HK-2 (cell line): ENCODE results near the gene NUMB.
A peak's percentile ranks its signal among the peaks of the same experiment; 100 is the strongest.
"Not testable (repeated sequence)": the region's sequence is repeated elsewhere in the genome, so short reads cannot be mapped to it uniquely, and the experiment has no call there.

Source experiments
- DNase-seq: peaks from one replicate; pipeline ENCODE4 v3.0.0-alpha.2; 2018; ENCODE audit not compliant: unreplicated experiment

NUMB gene

GRCh38 chr14:73465823-73466532 lies 7.6 kb upstream of the NUMB start:
- DNase-seq: no peak

DNA sequence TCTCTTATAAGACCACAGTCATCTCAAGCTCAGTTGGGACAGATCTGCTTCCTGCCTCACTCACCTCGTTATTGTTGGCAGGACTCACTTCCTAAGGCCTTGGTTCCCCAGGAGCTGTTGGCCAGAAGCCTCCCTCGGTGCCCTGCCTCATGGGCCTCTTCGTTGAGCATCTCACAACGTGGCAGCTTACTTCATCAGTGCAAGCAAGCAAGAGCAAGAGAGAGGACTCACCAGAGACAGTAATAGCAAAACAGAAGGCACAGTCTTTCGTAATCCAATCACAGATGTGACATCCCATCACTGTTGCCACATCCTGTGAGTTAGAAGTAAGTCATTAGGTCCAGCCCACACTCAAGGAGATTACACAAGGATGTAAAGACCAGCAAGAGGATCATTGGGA lies 5.1 kb upstream of the NUMB start:
- DNase-seq: peak; percentile 19

DNA sequence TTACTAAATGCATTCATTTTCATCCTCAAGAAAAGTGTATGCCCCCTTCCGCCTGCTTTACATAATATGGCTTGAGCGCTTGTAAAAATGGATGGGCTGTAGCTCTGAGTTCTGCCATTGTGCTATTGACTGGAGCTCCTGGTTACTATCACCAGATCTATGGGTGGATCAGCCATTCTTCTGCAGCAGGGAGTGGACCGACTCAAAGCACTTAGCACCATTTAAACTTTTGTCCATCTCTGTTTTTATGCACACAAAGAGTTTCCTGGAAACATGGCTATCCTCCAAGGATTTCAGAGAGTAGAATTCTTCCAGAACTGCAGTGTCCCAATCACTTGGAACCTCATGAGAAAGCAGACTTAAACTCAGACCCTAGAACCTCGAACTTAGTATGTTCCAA lies 4.5 kb upstream of the NUMB start:
- DNase-seq: no peak

- DNase-seq: no peak
Observed at GRCh38 chr14:73462048-73462715, 3.8 kb upstream of the NUMB start.

DNA sequence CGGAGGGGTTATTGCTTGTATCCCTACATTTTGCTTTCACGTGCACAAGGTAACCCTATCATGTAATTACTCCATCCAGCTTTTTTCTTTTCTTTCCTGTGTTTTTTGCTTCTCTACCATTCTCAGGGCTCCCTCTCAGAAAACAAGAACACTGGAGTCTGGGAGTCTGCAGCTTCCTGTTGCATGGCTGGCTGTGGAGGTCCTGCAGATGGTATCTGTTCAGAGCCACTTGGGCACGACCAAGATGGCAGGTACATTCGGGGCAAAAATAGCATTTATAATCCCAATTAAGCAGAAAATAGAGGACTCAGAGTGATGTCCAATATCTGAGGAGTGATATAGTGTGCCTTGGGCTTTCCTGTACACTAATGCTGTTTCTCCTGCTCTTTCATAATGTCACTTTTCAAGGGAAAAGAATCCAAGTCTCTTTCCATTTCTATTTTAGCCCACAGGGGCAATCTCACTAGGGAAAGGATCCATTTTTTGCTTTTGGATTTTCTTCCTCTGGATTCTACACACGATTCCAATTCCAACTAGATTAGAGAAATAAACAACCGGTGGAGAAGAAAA lies 3.2 kb upstream of the NUMB start:
- no peak for DNase-seq

GRCh38 chr14:73460691-73461127 lies 2.4 kb upstream of the NUMB start:
- no peak for DNase-seq

DNA sequence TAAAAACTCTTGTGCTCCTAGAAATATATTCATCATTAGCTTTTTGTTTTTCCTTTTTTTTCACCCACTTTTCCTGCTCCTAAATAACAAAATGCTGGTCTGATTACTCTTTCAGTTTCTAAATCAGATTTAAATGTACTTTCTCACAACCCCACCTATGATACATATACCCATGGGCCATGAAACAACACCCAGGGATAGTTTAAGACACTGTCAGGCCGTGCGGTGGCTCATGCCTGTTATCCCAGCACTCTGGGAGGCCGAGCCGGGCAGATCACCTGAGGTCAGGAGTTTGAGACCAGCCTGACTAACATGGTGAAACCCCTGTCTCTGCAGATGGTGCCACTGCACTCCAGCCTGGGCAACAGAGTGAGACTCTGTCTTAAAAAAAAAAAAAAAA lies 1.6 kb upstream of the NUMB start:
- DNase-seq: no peak

DNA sequence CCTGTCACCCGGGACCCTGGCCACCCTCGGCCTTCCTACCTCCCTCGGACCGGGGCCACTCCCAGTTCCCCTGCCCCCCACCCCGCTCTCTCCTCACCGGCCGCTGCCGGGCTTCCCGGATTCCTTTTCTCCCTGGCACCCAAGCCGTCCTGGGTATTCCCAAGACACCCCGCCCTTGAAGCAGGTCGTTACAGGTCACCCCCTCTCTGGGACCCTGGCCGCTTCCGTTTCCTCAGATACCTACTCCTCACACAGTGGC lies 493 bp downstream of the NUMB start:
- no peak for DNase-seq

- DNase-seq: peak; percentile 63
Observed at GRCh38 chr14:73457041-73457923, 1.1 kb downstream of the NUMB start.

DNA sequence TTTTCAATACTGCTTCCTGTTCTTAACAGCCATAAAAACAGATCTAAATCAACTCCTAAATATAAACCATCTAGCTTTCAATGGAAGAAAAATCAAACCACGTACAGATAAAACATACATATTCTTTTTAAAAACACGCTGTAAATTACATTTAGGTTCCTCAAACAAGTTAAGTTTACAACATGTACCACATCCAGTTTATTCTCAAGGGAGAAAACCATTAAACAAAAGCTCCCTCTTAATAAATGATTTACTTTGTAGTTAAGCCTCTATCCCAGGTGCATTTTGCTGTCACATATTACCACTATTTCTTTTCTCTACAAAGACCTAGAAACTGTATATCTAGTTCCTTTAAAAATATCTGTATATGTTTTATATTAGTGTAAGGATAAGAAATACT lies 3.1 kb downstream of the NUMB start:
- no peak for DNase-seq

DNA sequence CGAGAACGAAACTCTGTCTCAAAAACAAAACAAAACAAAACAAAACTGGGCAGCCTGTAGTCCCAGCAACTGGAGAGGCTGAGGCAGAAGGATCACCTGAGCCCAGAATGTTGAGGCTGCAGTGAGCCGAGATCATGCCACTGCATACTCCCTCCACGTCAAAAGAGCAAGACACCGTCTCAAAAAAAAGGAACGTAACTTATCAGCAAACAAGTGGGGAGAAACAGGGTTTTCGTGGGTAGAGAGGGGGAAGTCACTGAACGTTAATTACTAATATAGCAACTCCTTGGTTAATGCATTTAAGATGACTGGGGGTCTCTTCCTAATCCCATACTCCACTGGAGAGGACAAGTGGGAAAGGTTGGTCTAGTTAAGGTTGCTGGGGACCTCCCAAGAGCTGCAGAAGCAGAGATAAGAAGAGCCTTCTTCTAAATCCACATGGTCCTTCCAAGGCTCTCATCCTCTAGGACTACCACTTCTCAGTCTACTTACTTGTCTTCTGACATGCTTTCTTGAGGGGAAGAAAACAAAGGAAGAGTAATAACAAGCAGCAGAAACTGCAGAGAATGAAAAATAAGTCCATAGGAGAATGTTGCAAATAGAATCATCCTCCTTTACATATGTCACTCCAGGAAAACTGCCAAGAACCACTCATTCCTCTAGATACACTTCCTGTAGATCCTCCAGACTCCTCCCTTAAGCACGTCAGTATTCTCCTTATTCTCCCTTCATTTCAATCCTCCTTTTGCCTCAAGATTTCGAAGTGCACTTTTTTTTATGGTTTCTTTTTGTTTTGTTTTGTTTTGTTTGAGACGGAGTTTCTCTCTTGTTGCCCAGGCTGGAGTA lies 5.8 kb downstream of the NUMB start:
- no peak for DNase-seq

GRCh38 chr14:73443758-73444157 lies 14.6 kb downstream of the NUMB start:
- DNase-seq: no peak

- DNase-seq: no peak
Observed at GRCh38 chr14:73441286-73441685, 17.1 kb downstream of the NUMB start.

DNA sequence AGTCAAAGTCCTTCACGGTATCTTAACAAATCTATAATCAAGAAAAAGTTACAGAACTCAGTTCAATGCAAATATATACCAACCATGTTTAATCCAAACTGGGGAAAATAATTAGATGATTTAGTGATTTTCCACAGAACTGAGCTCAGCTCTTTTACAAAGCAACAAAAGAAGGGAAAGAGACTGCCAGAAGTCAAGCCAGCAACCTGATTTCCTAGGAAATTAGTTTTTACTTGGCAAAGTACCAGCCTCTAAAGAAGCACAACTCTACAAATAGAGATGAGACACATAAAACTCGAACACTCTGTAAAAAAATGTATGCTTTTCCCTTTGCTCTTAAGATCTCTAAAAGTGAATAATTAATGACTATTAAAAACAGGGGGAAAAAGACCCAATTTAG lies 19.4 kb downstream of the NUMB start:
- DNase-seq: no peak

DNA sequence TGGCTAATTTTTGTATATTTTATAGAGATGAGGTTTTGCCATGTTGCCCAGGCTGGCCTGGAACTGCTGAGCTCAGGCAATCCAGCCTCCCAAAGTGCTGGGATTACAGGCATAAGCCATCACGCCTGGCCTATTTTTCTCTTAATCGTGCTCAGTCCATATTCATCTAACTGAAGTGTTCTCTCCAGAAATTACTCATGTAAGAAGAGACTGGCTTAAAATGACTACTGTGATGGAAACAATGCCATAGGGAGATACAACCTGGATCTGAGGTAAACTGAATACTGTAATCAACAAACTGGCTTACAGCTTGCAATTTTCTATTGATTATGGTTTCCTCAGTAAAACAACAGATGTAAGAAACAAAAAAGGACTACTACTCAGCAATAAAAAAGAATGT lies 21.1 kb downstream of the NUMB start:
- no peak for DNase-seq

GRCh38 chr14:73432124-73432523 lies 26.2 kb downstream of the NUMB start:
- DNase-seq: no peak

- DNase-seq: no peak
Observed at GRCh38 chr14:73428353-73428824, 30.0 kb downstream of the NUMB start.

DNA sequence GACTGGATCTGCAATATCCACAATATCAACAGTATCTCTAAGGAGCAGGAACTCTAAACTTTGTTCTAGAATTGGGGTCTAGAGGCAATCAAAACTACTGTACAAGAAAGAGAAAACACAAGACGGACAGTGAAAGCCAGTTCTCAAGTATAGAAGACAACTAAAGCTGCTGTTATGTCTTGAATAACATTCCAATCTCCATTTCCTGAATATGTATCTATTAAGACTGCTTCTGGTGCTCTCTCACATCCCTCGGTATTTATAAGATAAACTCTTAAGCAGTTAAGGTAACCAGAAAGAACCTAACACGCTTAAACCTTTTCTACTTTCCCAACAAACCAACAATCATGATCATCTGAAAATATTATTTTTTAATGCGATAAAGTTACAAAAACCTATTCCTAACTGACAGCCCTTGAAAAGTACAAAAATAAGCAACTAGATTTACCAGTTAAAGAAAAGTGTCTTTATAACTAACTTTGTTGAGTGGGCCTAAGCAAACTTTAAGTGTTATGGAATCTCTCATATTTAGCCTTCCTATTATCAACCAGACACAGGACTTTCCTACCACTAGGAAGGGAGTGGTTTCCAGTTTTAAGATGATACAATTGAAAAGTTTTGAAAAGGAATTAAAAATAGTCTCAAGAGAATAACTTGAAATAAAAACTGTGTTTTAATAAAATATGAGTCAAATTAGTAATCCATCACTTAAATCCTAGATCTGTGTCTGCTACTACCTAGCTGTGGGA lies 30.7 kb downstream of the NUMB start:
- DNase-seq: no peak

DNA sequence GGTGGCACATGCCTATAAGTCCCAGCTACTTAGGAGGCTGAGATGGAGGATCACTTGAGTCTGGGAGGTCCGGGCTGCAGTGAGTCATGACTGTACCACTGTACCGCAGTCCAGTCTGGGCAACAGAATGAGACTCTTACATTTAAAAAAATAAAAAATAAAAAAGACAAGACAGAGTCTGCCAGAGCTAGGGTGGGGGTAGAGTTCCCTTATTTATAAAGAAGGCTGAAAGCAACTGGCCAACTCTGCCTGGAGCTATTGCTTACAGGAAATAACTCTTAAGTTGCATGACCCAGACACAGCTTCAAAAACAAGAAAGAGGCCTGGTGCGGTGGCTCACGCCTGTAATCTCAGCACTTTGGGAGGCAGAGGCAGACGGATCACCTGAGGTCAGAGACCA lies 31.5 kb downstream of the NUMB start:
- DNase-seq: no peak

GRCh38 chr14:73424453-73424852 lies 33.9 kb downstream of the NUMB start:
- DNase-seq: no peak

DNA sequence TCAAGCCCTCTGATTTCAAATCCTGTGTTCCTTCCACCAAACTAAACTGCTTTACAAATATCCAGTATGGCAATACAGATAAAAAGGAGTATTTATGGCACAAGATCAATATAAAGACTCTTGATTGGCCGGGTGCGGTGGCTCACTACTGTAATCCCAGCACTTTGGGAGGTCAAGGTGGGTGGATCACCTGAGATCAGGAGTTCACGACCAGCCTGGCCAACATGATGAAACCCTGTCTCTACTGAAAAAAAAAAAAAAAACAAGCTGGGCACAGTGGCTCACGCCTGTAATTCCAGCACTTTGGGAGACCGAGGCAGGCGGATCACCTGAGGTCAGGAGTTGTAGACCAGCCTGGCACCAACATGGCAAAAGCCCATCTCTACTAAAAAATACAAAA lies 35.3 kb downstream of the NUMB start:
- not testable (repeated sequence) for DNase-seq
